Activated T-cell treated with anti-CD3 and anti-CD28 coated beads for 4 hours (primary cell): Measurements from ENCODE around the gene CARD10.
A peak's percentile ranks its signal among the peaks of the same experiment; 100 is the strongest.

Experiments
- DNase-seq: peaks from one replicate; pipeline ENCODE4 v3.0.0-alpha.2; 2020

The CARD10 gene

GRCh38 chr22:37502342-37503182 lies 16.7 kb downstream of the CARD10 start:
- no peak for DNase-seq

- no peak for DNase-seq
Observed at GRCh38 chr22:37501610-37502341, 17.4 kb downstream of the CARD10 start.

- DNase-seq, result no peak
Observed at GRCh38 chr22:37500745-37501609, 18.2 kb downstream of the CARD10 start.

- DNase-seq, result no peak
Observed at GRCh38 chr22:37499789-37500540, 19.2 kb downstream of the CARD10 start.

GRCh38 chr22:37499027-37499707 lies 20.0 kb downstream of the CARD10 start:
- no peak for DNase-seq

GRCh38 chr22:37498289-37498909 lies 20.8 kb downstream of the CARD10 start:
- DNase-seq, result peak; percentile 53

- no peak for DNase-seq
Observed at GRCh38 chr22:37497062-37497599, 22.1 kb downstream of the CARD10 start.

- no peak for DNase-seq
Observed at GRCh38 chr22:37496651-37497050, 22.6 kb downstream of the CARD10 start.

GRCh38 chr22:37493979-37494378 lies 25.2 kb downstream of the CARD10 start:
- no peak for DNase-seq

- DNase-seq, result peak; percentile 48
Observed at GRCh38 chr22:37492428-37493344, 26.5 kb downstream of the CARD10 start.

- no peak for DNase-seq
Observed at GRCh38 chr22:37491559-37492427, 27.4 kb downstream of the CARD10 start.

GRCh38 chr22:37491106-37491505 lies 28.1 kb downstream of the CARD10 start:
- DNase-seq, result no peak

GRCh38 chr22:37489983-37490382 lies 29.2 kb downstream of the CARD10 start:
- DNase-seq, result no peak

- DNase-seq, result no peak
Observed at GRCh38 chr22:37488337-37489135, 30.7 kb downstream of the CARD10 start.

GRCh38 chr22:37487571-37487970 lies 31.6 kb downstream of the CARD10 start:
- DNase-seq, result no peak

GRCh38 chr22:37487129-37487528 lies 32.1 kb downstream of the CARD10 start:
- DNase-seq, result no peak

- peak; percentile 57 for DNase-seq
Observed at GRCh38 chr22:37486224-37486845, 32.9 kb downstream of the CARD10 start, which contains the start of gene MFNG. Gene MFNG (minus strand): TSS chr22:37486384. CDS start chr22:37486177, 207 bp downstream.
